ENCODE results near the gene CYP24A1.

DNA sequence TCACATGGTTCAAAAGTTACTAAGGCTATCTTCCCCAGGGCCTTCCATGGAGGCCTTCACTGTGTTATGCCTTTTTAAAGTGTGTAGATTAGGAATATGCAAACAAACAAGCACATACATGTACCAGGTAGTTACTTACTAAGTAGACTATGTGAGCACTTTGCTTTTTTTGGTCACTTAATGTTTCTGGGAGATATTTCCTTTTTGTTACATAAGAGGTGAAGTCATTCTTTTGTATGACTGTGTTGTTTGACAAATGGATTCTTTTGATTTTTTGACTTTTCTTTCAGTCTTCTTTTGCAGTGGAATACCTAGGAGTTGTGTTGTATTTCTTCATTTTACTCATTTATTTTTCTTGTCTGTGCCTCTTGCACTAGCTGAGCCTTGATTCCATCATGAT lies 63.7 kb downstream of the CYP24A1 start:
- TF ChIP-seq EZH2 (IDR thresholded peaks at IDR 0.05; ENCODE audit: insufficient read depth, low read length): no peak
- no peak for TF ChIP-seq CTCF (IDR thresholded peaks at IDR 0.05; ENCODE audit: insufficient read depth, low read depth, low read length)
